Neural cell (in vitro differentiated cells): Measurements from ENCODE around the gene MMP7. TPM values are rescaled to one million over a fixed set of nuclear protein-coding genes. Genes with fewer than 3 reads are reported as not detected.

Experiments
- H2AFZ ChIP-seq: fragments of 200-600, 300-800 bp; sonication (generic), shearing (Covaris generic); 2 replicates; pipeline ENCODE4 v1.6.0; 2014; ENCODE audit warnings: low read depth, mild to moderate bottlenecking, antibody characterized with exemption, low read length, moderate library complexity
- H3F3A ChIP-seq: fragments of 200-600 bp; shearing (Covaris generic); 2 replicates; pipeline ENCODE4 v1.6.1; 2016; ENCODE audit warnings: mild to moderate bottlenecking, moderate library complexity, mixed read lengths, antibody characterized with exemption, low read length; ENCODE audit not compliant: insufficient read depth, poor library complexity, severe bottlenecking
- H3K27ac ChIP-seq: fragments of 200-600, 300-800 bp; sonication (generic), shearing (Covaris generic); 2 replicates; pipeline ENCODE4 v1.5.1; 2014; ENCODE audit warnings: mild to moderate bottlenecking, low read length, moderate library complexity
- H3K27me3 ChIP-seq: fragments of 300-800, 200-600 bp; sonication (generic), shearing (Covaris generic); 2 replicates; pipeline ENCODE4 v1.6.0; 2014; ENCODE audit warnings: mild to moderate bottlenecking, low read depth, low read length, moderate library complexity; ENCODE audit not compliant: insufficient read depth
- H3K36me3 ChIP-seq: fragments of 300-800, 200-600 bp; sonication (generic), shearing (Covaris generic); 2 replicates; pipeline ENCODE4 v1.5.1; 2014; ENCODE audit warnings: mild to moderate bottlenecking, antibody characterized with exemption, low read length, moderate library complexity; ENCODE audit not compliant: insufficient read depth
- H3K4me2 ChIP-seq: fragments of 300-800, 200-600 bp; sonication (generic), shearing (Covaris generic); 2 replicates; pipeline ENCODE4 v1.6.0; 2014; ENCODE audit warnings: mild to moderate bottlenecking, low read length
- H3K4me3 ChIP-seq: fragments of 300-800, 200-600 bp; sonication (generic), shearing (Covaris generic); 2 replicates; pipeline ENCODE4 v1.5.1; 2014; ENCODE audit warnings: mild to moderate bottlenecking, low read length, moderate library complexity
- H3K79me2 ChIP-seq: fragments of 200-600 bp; shearing (Covaris generic); replicated peaks from 2 replicates; pipeline ENCODE4 v1.6.0; 2014; ENCODE audit warnings: mild to moderate bottlenecking, low read length, moderate library complexity; ENCODE audit not compliant: insufficient read depth
- H3K9ac ChIP-seq: fragments of 300-800, 200-600 bp; sonication (generic), shearing (Covaris generic); 2 replicates; pipeline ENCODE4 v1.6.1; 2016; ENCODE audit warnings: mild to moderate bottlenecking, low read length, mixed read lengths
- H3K9me2 ChIP-seq: fragments of 200-600 bp; shearing (Covaris generic); 2 replicates; pipeline ENCODE4 v1.6.1; 2016; ENCODE audit warnings: mild to moderate bottlenecking, low read length, mixed read lengths; ENCODE audit not compliant: insufficient read depth
- H3K9me3 ChIP-seq: fragments of 200-600, 300-800 bp; sonication (generic), shearing (Covaris generic); 2 replicates; pipeline ENCODE4 v1.6.1; 2016; ENCODE audit warnings: mild to moderate bottlenecking, mixed run types, low read length, moderate library complexity, mixed read lengths
- H4K20me1 ChIP-seq: fragments of 200-600 bp; shearing (Covaris generic); 2 replicates; pipeline ENCODE4 v1.6.1; 2016; ENCODE audit warnings: mild to moderate bottlenecking, mixed run types; ENCODE audit not compliant: insufficient read depth
- CTCF ChIP-seq: fragments of 450-650 bp; IDR thresholded peaks from 2 replicates; pipeline ENCODE4 v1.5.1; 2014; ENCODE audit warnings: antibody characterized with exemption, mild to moderate bottlenecking, moderate library complexity; ENCODE audit not compliant: poor library complexity, severe bottlenecking
- EP300 ChIP-seq: fragments of 450-650 bp; conservative IDR thresholded peaks from 2 replicates; pipeline ENCODE4 v1.6.1; 2014; ENCODE audit warnings: antibody characterized with exemption, mild to moderate bottlenecking, moderate library complexity; ENCODE audit not compliant: poor library complexity, severe bottlenecking
- EZH2 ChIP-seq: fragments of 200-600, 300-800 bp; shearing (Covaris generic), sonication (generic); IDR thresholded peaks from 2 replicates; pipeline ENCODE4 v1.6.1; 2014; ENCODE audit warnings: antibody characterized with exemption, low read length, borderline replicate concordance, mild to moderate bottlenecking; ENCODE audit not compliant: insufficient read depth, poor library complexity, severe bottlenecking
- MXI1 ChIP-seq: fragments of 450-650 bp; conservative IDR thresholded peaks from 2 replicates; pipeline ENCODE4 v1.6.1; 2014; ENCODE audit warnings: antibody characterized with exemption, mild to moderate bottlenecking; ENCODE audit not compliant: poor library complexity, severe bottlenecking
- POLR2AphosphoS5 ChIP-seq: IDR thresholded peaks from 2 replicates; pipeline ENCODE4 v1.6.1; 2012
- RAD21 ChIP-seq: fragments of 450-650 bp; conservative IDR thresholded peaks from 2 replicates; pipeline ENCODE4 v1.6.1; 2014; ENCODE audit warnings: antibody characterized with exemption, mild to moderate bottlenecking, moderate library complexity
- SMC3 ChIP-seq: fragments of 450-650 bp; conservative IDR thresholded peaks from 2 replicates; pipeline ENCODE4 v1.6.1; 2014; ENCODE audit warnings: antibody characterized with exemption, mild to moderate bottlenecking, moderate library complexity; ENCODE audit not compliant: poor library complexity
- TAF1 ChIP-seq: IDR thresholded peaks from 2 replicates; pipeline ENCODE4 v1.6.1; 2012; ENCODE audit warnings: low read depth
- polyA plus RNA-seq: library from polyadenylated mRNA; depleted of rRNA; stranded (reverse); fragments of >200 nt; gene quantifications from 2 replicates; pipeline ENCODE4 v1.2.3, GENCODE V29; 2014
- TF ChIP-seq, protein P1 (sequence below): IDR thresholded peaks from 2 replicates; pipeline ENCODE4 v1.6.1; 2012; ENCODE audit warnings: borderline replicate concordance

Gene MMP7
- polyA plus RNA-seq, 1 donor from 2014 or later, result not detected

DNA sequence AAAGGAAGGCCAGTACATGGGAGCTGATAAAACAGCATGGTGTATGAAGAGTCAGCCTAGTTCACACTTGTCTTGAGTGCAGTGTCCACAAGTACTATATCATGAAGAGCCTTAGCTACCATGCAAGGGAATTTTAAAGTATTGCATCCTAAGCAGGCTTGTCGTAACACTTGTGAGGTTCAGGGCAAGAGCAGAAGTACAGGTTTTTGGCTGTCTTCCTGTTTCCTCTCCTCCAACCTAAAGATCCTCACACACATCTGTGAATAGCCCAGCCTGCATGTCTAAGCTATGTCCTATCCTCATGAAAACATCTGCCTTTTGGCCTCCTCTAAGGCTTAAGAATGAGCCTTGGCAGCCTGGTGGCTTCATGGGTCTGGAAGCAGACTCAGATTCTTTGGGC, 43.3 kb downstream of the MMP7 start:
- Histone ChIP-seq H4K20me1 (no peaks in the 10 kb centered on the region), H3K9me2 (no peaks in the 10 kb centered on the region), H3K27me3 (no peaks in the 10 kb centered on the region), H3K4me2 (no peak overlapping the region), H3K4me3 (no peak overlapping the region), H2AFZ (no peak overlapping the region), H3K36me3 (no peaks in the 10 kb centered on the region), H3K9me3 (no peaks in the 10 kb centered on the region), H3K79me2 (no peaks in the 10 kb centered on the region), H3K27ac (no peak overlapping the region), H3K9ac (no peak overlapping the region), H3F3A (no peaks in the 10 kb centered on the region)
- TF ChIP-seq EP300, result no peak

DNA sequence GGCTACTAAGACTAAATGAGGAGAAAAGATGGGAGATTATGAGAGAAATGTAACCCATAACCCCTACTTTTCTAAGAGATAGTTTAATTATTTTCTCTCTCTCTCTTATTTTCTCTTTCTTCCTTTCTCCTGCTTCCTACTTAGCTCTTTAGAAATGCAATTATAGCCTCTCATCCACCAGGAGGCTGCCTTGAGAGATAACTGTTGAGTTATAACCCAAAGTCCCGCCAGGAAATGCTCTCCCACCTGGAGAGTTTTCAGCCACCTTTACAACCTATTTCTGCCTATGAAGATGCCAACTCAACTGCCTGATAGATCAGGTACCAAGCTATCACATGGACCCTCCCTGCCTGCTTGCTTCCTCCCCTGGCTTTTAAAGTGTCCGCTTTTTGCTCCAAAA, 44.0 kb downstream of the MMP7 start:
- Histone ChIP-seq H3K9me2 (no peaks in the 10 kb centered on the region), H3K36me3 (no peaks in the 10 kb centered on the region), H3K9me3 (no peaks in the 10 kb centered on the region), H3K79me2 (no peaks in the 10 kb centered on the region), H3K4me3 (no peak overlapping the region), H3K4me2 (no peak overlapping the region), H3K9ac (no peak overlapping the region), H3K27me3 (no peaks in the 10 kb centered on the region), H3K27ac (no peak overlapping the region), H3F3A (no peaks in the 10 kb centered on the region), H4K20me1 (no peaks in the 10 kb centered on the region), H2AFZ (no peak overlapping the region)
- no peak for TF ChIP-seq SMC3
- TF ChIP-seq MXI1, result no peak
- TF ChIP-seq, protein P1, sequence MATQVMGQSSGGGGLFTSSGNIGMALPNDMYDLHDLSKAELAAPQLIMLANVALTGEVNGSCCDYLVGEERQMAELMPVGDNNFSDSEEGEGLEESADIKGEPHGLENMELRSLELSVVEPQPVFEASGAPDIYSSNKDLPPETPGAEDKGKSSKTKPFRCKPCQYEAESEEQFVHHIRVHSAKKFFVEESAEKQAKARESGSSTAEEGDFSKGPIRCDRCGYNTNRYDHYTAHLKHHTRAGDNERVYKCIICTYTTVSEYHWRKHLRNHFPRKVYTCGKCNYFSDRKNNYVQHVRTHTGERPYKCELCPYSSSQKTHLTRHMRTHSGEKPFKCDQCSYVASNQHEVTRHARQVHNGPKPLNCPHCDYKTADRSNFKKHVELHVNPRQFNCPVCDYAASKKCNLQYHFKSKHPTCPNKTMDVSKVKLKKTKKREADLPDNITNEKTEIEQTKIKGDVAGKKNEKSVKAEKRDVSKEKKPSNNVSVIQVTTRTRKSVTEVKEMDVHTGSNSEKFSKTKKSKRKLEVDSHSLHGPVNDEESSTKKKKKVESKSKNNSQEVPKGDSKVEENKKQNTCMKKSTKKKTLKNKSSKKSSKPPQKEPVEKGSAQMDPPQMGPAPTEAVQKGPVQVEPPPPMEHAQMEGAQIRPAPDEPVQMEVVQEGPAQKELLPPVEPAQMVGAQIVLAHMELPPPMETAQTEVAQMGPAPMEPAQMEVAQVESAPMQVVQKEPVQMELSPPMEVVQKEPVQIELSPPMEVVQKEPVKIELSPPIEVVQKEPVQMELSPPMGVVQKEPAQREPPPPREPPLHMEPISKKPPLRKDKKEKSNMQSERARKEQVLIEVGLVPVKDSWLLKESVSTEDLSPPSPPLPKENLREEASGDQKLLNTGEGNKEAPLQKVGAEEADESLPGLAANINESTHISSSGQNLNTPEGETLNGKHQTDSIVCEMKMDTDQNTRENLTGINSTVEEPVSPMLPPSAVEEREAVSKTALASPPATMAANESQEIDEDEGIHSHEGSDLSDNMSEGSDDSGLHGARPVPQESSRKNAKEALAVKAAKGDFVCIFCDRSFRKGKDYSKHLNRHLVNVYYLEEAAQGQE, result no peak
- TF ChIP-seq POLR2AphosphoS5, result no peak
- TF ChIP-seq EP300, result no peak
- no peak for TF ChIP-seq RAD21
- TF ChIP-seq EZH2, result no peak
- no peak for TF ChIP-seq TAF1
- TF ChIP-seq CTCF, result no peak

DNA sequence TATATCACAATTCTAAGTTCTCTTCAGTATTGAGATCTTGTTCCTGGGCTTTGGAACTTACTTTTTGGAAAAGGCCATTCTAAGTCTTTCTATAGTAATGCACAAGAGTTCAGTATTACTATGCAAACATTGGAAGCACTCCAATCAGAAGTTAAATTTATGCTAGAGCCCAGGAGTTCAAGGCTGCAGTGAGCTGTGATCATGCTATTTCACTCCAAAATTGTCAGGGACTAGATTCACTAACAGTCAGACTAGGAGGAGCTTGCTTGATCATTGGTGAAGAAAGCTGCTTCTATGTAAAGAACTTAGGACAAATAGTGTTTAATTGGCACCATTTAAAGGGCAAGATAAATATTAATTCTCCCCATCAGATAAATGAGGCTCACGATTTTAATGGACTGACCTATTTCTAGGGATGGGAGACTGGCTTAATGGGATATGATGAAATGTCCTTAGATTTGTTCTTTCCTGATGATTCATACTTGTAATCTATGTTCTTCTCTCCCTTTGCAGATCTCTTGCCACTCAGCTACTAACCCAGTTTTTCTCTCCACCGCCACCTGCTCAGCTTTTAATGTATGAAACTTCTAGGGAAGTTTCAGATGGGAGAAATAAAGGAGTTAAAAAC, 45.3 kb downstream of the MMP7 start:
- no peaks in the 10 kb centered on the region for H3K36me3 ChIP-seq
- no peak overlapping the region for H3K4me3 ChIP-seq
- H3F3A ChIP-seq, result no peaks in the 10 kb centered on the region
- H3K4me2 ChIP-seq, result no peak overlapping the region
- TF ChIP-seq TAF1 (no peak), RAD21 (no peak), EP300 (no peak), EZH2 (no peak), MXI1 (no peak), CTCF (no peak), SMC3 (no peak), POLR2AphosphoS5 (no peak)
- TF ChIP-seq, protein P1, result no peak
- H4K20me1 ChIP-seq, result no peaks in the 10 kb centered on the region
- H2AFZ ChIP-seq, result no peak overlapping the region
- no peaks in the 10 kb centered on the region for H3K9me3 ChIP-seq
- H3K9me2 ChIP-seq, result no peaks in the 10 kb centered on the region
- H3K27me3 ChIP-seq, result no peaks in the 10 kb centered on the region
- H3K27ac ChIP-seq, result no peak overlapping the region
- H3K79me2 ChIP-seq, result no peaks in the 10 kb centered on the region
- no peak overlapping the region for H3K9ac ChIP-seq
